ENCODE measurements around the gene DHCR24. TPM values are rescaled to one million over a fixed set of nuclear protein-coding genes. Genes with fewer than 3 reads are reported as not detected.

The DHCR24 gene
- total and polyA plus RNA-seq, 2 donors (not counting 3 experiments of a cell fraction or from before 2014, with no cell fraction given), result 223 to 239 TPM

GRCh38 chr1:54872036-54872331 lies 15.0 kb downstream of the DHCR24 start:
- no peak overlapping the region for H3K4me3 ChIP-seq (replicated peaks in 1 of 3; ENCODE audit: insufficient read depth in 1 of 3, low read depth in 1 of 3, low read length in 3 of 3)
- CTCF ChIA-PET, result interaction anchor here (1.5 kb wide), 1 partner anchor 79 kb away, joined by 4 read pairs; no protein-coding TSS in a partner anchor
- intact Hi-C loops (cut with micrococcal nuclease), result no loop called here
- H3K9me3 ChIP-seq (replicated peaks; ENCODE audit: control insufficient read depth, insufficient read depth, low read length), result no peaks in the 10 kb centered on the region
- no peaks in the 10 kb centered on the region for H4K20me1 ChIP-seq (replicated peaks; ENCODE audit: control insufficient read depth, extremely low read depth, insufficient read depth, low read length)
- peaks cover 21 to 28% of the 10 kb centered on the region in 2 experiments for H3K36me3 ChIP-seq (ENCODE audit: control insufficient read depth in 2 of 2, extremely low read depth in 1 of 2, insufficient read depth in 2 of 2, low read length in 2 of 2)
- DNase-seq (ENCODE audit: low read depth, low spot score) (no peak), FAIRE-seq (no peak)
- no peaks in the 10 kb centered on the region for H3K27me3 ChIP-seq (ENCODE audit: control insufficient read depth in 2 of 2, insufficient read depth in 2 of 2, low read length in 2 of 2)
- no peak overlapping the region for H3K27ac ChIP-seq (ENCODE audit: insufficient read depth, low read depth, low read length)
- no peak overlapping the region for H3K9ac ChIP-seq (replicated peaks; ENCODE audit: extremely low read depth, insufficient read depth, low read length)
- POLR2A ChIA-PET, result no interaction called here
- dilution Hi-C loops (cut with MboI; ENCODE audit: extremely low pct_ligation_motif_present, low sequenced_read_pairs), result no loop called here
- no peak overlapping the region for H3K4me2 ChIP-seq (ENCODE audit: insufficient read depth, low read length)
- no peaks in the 10 kb centered on the region for H3K9me1 ChIP-seq (replicated peaks; ENCODE audit: control insufficient read depth, extremely low read depth, insufficient read depth, low read length)
- peaks cover 17% of the 10 kb centered on the region for H3K79me2 ChIP-seq (ENCODE audit: control insufficient read depth, insufficient read depth, low read length)
- no TSS peak for BruUV-seq (replicated peaks)
- no peak overlapping the region for H2AFZ ChIP-seq (ENCODE audit: low read depth, low read length)
- TF ChIP-seq FOS (IDR thresholded peaks at IDR 0.05; ENCODE audit: borderline replicate concordance, insufficient read depth, low read length) (no peak), POLR2AphosphoS5 (IDR thresholded peaks at IDR 0.05; ENCODE audit: insufficient read depth, low read depth, low read length) (no peak), EZH2 (IDR thresholded peaks at IDR 0.05; ENCODE audit: borderline replicate concordance, low read depth, low read length, severe bottlenecking) (no peak), GATA2 (IDR thresholded peaks at IDR 0.05; ENCODE audit: insufficient read depth, insufficient read length, low read depth, low read length) (no peak), JUN (IDR thresholded peaks at IDR 0.05; ENCODE audit: borderline replicate concordance, insufficient read depth, insufficient read length, low read depth) (no peak)
- TF ChIP-seq, protein P1, sequence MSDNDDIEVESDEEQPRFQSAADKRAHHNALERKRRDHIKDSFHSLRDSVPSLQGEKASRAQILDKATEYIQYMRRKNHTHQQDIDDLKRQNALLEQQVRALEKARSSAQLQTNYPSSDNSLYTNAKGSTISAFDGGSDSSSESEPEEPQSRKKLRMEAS (IDR thresholded peaks at IDR 0.05; ENCODE audit: insufficient read depth, insufficient read length), result no peak
- H3K4me1 ChIP-seq (ENCODE audit: control insufficient read depth, extremely low read depth, insufficient read depth, low read length), result no peaks in the 10 kb centered on the region

DNA sequence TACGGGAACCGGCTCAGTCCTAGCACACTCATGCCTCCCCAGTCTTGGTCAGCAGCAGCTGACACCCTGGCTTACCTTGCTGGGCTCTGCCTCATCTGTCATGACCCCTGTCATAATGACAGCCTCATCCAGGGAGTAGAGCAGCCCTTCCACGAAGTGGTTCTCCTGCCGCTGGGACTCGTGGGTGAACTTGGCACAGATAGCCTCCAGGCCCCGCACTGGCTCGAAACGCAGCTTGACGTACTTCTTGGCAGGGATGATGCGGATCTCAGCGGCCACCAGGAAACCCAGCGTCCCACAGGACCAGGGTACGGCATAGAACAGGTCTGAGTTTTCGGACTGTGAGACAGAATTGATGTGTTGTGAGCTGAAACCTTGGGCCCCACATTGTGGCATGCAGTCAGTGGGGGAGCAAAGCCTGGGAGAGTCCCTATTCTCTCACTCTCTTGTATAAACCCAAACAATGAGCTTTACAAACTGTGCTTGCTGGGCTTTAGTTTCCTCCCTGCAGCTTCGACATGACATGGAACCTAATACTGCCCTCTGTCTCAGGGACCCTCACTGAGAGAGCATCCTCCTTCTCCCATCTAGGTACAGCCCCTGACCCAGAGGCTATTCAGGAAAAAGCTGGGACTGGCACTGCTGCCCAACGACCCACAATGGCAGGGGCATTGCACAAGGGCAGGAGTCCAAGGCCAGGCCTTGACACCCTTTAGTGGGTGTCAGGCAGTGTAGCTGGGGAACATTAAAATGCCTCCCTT lies 15.5 kb downstream of the DHCR24 start:
- no TSS peak for BruUV-seq (replicated peaks)
- ChIA-PET POLR2A (no interaction called here), CTCF (interaction anchor here (1.5 kb wide), 1 partner anchor 79 kb away, joined by 4 read pairs; no protein-coding TSS in a partner anchor)
- Histone ChIP-seq H3K4me1 (ENCODE audit: control insufficient read depth, extremely low read depth, insufficient read depth, low read length) (no peaks in the 10 kb centered on the region), H3K79me2 (ENCODE audit: control insufficient read depth, insufficient read depth, low read length) (peaks cover 13% of the 10 kb centered on the region), H3K9me3 (replicated peaks; ENCODE audit: control insufficient read depth, insufficient read depth, low read length) (no peaks in the 10 kb centered on the region), H3K27ac (ENCODE audit: insufficient read depth, low read depth, low read length) (no peak overlapping the region), H4K20me1 (replicated peaks; ENCODE audit: control insufficient read depth, extremely low read depth, insufficient read depth, low read length) (no peaks in the 10 kb centered on the region), H3K4me3 (replicated peaks in 1 of 3; ENCODE audit: insufficient read depth in 1 of 3, low read depth in 1 of 3, low read length in 3 of 3) (no peak overlapping the region), H2AFZ (ENCODE audit: low read depth, low read length) (no peak overlapping the region), H3K9ac (replicated peaks; ENCODE audit: extremely low read depth, insufficient read depth, low read length) (no peak overlapping the region), H3K27me3 (ENCODE audit: control insufficient read depth in 2 of 2, insufficient read depth in 2 of 2, low read length in 2 of 2) (no peaks in the 10 kb centered on the region), H3K4me2 (ENCODE audit: insufficient read depth, low read length) (no peak overlapping the region), H3K36me3 (ENCODE audit: control insufficient read depth in 2 of 2, extremely low read depth in 1 of 2, insufficient read depth in 2 of 2, low read length in 2 of 2) (peaks cover 25 to 28% of the 10 kb centered on the region in 2 experiments), H3K9me1 (replicated peaks; ENCODE audit: control insufficient read depth, extremely low read depth, insufficient read depth, low read length) (no peaks in the 10 kb centered on the region)
- dilution Hi-C loops (cut with MboI; ENCODE audit: extremely low pct_ligation_motif_present, low sequenced_read_pairs) (no loop called here), intact Hi-C loops (cut with micrococcal nuclease) (no loop called here)
- DNase-seq (ENCODE audit: low read depth, low spot score) (no peak), FAIRE-seq (no peak)
- TF ChIP-seq GATA2 (IDR thresholded peaks at IDR 0.05; ENCODE audit: insufficient read depth, insufficient read length, low read depth, low read length) (no peak), MYC (IDR thresholded peaks at IDR 0.05; ENCODE audit: low read depth, low read length) (no peak)

Data from endothelial cell of umbilical vein (primary cell).